Measurements from ENCODE around the gene CNOT4. TPM values are rescaled to one million over a fixed set of nuclear protein-coding genes. Genes with fewer than 3 reads are reported as not detected.

CNOT4 gene
- total RNA-seq, 1 experiment from 2014 or later: 16.6 TPM

DNA sequence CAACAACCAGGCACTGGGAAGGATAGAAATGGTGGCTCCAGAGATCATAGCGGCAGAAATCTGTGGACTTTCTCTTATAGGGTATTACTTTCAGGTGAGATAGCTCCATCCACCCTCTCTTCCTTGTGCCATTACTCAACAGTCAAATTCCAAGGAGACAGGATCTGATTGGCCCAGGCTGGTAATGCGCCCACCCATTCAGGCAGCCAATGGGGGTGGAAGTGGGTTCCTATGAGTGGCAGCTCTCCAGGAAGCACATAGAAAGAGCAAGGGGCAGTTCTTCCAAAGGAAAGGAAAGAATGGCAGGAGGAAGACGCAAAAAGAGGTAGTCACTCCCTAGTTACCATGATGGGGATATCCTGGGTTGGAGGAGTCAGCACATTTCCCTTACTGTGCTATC, 181.8 kb downstream of the CNOT4 start (continued):
- TF ChIP-seq RAD21 (IDR thresholded peaks at IDR 0.05; ENCODE audit: low read depth): no peak
- TF ChIP-seq SIN3A (IDR thresholded peaks at IDR 0.05; ENCODE audit: low read depth): no peak
- TF ChIP-seq ELF1 (IDR thresholded peaks at IDR 0.05; ENCODE audit: borderline replicate concordance, low read depth): no peak
- TF ChIP-seq SP1 (IDR thresholded peaks at IDR 0.05; ENCODE audit: low read depth): no peak
- no peak for TF ChIP-seq POLR2AphosphoS5 (IDR thresholded peaks at IDR 0.05; ENCODE audit: low read depth, low read length)
- no peak for TF ChIP-seq JUND (IDR thresholded peaks at IDR 0.05)
- TF ChIP-seq EGR1 (IDR thresholded peaks at IDR 0.05; ENCODE audit: low read depth): no peak
- TF ChIP-seq TCF7L2 (IDR thresholded peaks at IDR 0.05; ENCODE audit: borderline replicate concordance, extremely low read depth, insufficient read depth, insufficient read length): no peak
- no peak for TF ChIP-seq POLR2A (IDR thresholded peaks at IDR 0.05; ENCODE audit: borderline replicate concordance, extremely low read depth, insufficient read depth, insufficient read length)
- TF ChIP-seq EZH2 (IDR thresholded peaks at IDR 0.05): no peak
- no peak for TF ChIP-seq ZNF274 (IDR thresholded peaks at IDR 0.05; ENCODE audit: low read depth, low read length)

DNA sequence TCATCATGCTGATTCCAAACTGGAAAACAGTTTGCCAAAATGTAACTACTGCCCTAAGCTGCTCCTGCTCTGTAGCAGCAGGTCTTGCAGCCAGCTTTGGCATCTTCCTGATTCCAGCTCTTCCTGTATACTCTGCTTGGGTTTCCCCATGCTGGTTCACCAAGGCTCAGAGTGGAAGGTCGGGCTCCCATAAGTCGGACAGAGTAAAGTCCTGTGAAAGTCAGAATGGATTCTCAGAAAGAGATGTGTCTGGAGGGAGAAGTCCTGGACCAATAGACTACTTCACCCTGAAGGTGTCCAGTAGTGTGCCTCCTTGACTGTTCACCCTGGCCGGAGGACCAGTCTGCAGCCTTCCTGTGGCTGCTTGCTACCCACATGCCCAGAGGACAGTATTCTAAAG, 182.4 kb downstream of the CNOT4 start:
- H3K4me1 ChIP-seq (ENCODE audit: control insufficient read depth in 1 of 2, insufficient read depth in 2 of 2, low read length in 2 of 2): no peaks in the 10 kb centered on the region
- no peak overlapping the region for H3K4me2 ChIP-seq (ENCODE audit: low read length)
- no TSS peak for BruUV-seq (replicated peaks)
- H2AFZ ChIP-seq (ENCODE audit: low read depth, low read length, poor library complexity, severe bottlenecking): no peak overlapping the region
- CTCF ChIA-PET: interaction anchor here (1.6 kb wide), 1 partner anchor 8 kb away, joined by 5 read pairs; no protein-coding TSS in a partner anchor
- H3K9ac ChIP-seq (ENCODE audit: low read length): no peak overlapping the region
- peaks cover 6% of the 10 kb centered on the region; the same call in 1 of the 2 replicates for H3K27me3 ChIP-seq (ENCODE audit: insufficient read depth, low read length)
- H3K36me3 ChIP-seq (ENCODE audit: control insufficient read depth in 1 of 2, insufficient read depth in 2 of 2, low read length in 2 of 2): no peaks in the 10 kb centered on the region
- no peaks in the 10 kb centered on the region for H3K9me3 ChIP-seq (ENCODE audit: control insufficient read depth in 1 of 2, insufficient read depth in 1 of 2, low read depth in 1 of 2, low read length in 2 of 2)
- H3K4me3 ChIP-seq (replicated peaks in 1 of 2; ENCODE audit: low read depth in 1 of 2, low read length in 2 of 2): no peak overlapping the region
- H3K79me2 ChIP-seq (ENCODE audit: insufficient read depth, low read length): no peaks in the 10 kb centered on the region
- POLR2A ChIA-PET: no interaction called here
- no peaks in the 10 kb centered on the region for H4K20me1 ChIP-seq (ENCODE audit: insufficient read depth)
- no peak overlapping the region for H3K27ac ChIP-seq (ENCODE audit: low read depth, low read length)
- intact Hi-C loops (cut with micrococcal nuclease): no loop called here
- RAD21 ChIA-PET (ENCODE audit: low non-redundant PET in 1 of 2, low total read pairs in 2 of 2, uncharacterized antibody in 2 of 2, unreplicated experiment in 2 of 2): no interaction called here
- ATAC-seq (no peak), DNase-seq (ENCODE audit: low read depth, low spot score) (no peak)
- no peaks in the 10 kb centered on the region for H3K9me2 ChIP-seq (ENCODE audit: insufficient read depth)
- no peak for TF ChIP-seq YY1 (IDR thresholded peaks at IDR 0.05; ENCODE audit: extremely low read depth, insufficient replicate concordance, low read depth, low read length)
- TF ChIP-seq, protein P1, sequence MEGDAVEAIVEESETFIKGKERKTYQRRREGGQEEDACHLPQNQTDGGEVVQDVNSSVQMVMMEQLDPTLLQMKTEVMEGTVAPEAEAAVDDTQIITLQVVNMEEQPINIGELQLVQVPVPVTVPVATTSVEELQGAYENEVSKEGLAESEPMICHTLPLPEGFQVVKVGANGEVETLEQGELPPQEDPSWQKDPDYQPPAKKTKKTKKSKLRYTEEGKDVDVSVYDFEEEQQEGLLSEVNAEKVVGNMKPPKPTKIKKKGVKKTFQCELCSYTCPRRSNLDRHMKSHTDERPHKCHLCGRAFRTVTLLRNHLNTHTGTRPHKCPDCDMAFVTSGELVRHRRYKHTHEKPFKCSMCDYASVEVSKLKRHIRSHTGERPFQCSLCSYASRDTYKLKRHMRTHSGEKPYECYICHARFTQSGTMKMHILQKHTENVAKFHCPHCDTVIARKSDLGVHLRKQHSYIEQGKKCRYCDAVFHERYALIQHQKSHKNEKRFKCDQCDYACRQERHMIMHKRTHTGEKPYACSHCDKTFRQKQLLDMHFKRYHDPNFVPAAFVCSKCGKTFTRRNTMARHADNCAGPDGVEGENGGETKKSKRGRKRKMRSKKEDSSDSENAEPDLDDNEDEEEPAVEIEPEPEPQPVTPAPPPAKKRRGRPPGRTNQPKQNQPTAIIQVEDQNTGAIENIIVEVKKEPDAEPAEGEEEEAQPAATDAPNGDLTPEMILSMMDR (IDR thresholded peaks at IDR 0.05 in 2 of 3, conservative IDR thresholded peaks at IDR 0.05 in 1 of 3; ENCODE audit: borderline replicate concordance in 1 of 3, insufficient read depth in 1 of 3, low read depth in 2 of 3, low read length in 2 of 3): no peak
- no peak for TF ChIP-seq ZNF274 (IDR thresholded peaks at IDR 0.05; ENCODE audit: low read depth, low read length)
- TF ChIP-seq ZFX (IDR thresholded peaks at IDR 0.05): no peak
- no peak for TF ChIP-seq ELF1 (IDR thresholded peaks at IDR 0.05; ENCODE audit: borderline replicate concordance, low read depth)
- no peak for TF ChIP-seq CBX3 (IDR thresholded peaks at IDR 0.05; ENCODE audit: low read depth)
- no peak for TF ChIP-seq CEBPB (IDR thresholded peaks at IDR 0.05; ENCODE audit: low read depth)
- no peak for TF ChIP-seq EZH2 (IDR thresholded peaks at IDR 0.05)
- TF ChIP-seq FOSL1 (IDR thresholded peaks at IDR 0.05; ENCODE audit: low read depth): no peak
- no peak for TF ChIP-seq SRF (IDR thresholded peaks at IDR 0.05; ENCODE audit: low read depth)
- TF ChIP-seq POLR2A (IDR thresholded peaks at IDR 0.05; ENCODE audit: borderline replicate concordance, extremely low read depth, insufficient read depth, insufficient read length): no peak
- TF ChIP-seq, protein P2, sequence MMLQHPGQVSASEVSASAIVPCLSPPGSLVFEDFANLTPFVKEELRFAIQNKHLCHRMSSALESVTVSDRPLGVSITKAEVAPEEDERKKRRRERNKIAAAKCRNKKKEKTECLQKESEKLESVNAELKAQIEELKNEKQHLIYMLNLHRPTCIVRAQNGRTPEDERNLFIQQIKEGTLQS (IDR thresholded peaks at IDR 0.05): no peak
- TF ChIP-seq, protein P3, sequence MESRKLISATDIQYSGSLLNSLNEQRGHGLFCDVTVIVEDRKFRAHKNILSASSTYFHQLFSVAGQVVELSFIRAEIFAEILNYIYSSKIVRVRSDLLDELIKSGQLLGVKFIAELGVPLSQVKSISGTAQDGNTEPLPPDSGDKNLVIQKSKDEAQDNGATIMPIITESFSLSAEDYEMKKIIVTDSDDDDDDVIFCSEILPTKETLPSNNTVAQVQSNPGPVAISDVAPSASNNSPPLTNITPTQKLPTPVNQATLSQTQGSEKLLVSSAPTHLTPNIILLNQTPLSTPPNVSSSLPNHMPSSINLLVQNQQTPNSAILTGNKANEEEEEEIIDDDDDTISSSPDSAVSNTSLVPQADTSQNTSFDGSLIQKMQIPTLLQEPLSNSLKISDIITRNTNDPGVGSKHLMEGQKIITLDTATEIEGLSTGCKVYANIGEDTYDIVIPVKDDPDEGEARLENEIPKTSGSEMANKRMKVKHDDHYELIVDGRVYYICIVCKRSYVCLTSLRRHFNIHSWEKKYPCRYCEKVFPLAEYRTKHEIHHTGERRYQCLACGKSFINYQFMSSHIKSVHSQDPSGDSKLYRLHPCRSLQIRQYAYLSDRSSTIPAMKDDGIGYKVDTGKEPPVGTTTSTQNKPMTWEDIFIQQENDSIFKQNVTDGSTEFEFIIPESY (IDR thresholded peaks at IDR 0.05; ENCODE audit: extremely low read depth, insufficient replicate concordance, low read length): no peak
- TF ChIP-seq, protein P4, sequence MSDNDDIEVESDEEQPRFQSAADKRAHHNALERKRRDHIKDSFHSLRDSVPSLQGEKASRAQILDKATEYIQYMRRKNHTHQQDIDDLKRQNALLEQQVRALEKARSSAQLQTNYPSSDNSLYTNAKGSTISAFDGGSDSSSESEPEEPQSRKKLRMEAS (IDR thresholded peaks at IDR 0.05): no peak
- no peak for TF ChIP-seq EGR1 (IDR thresholded peaks at IDR 0.05; ENCODE audit: low read depth)
- no peak for TF ChIP-seq TCF7L2 (IDR thresholded peaks at IDR 0.05; ENCODE audit: borderline replicate concordance, extremely low read depth, insufficient read depth, insufficient read length)
- TF ChIP-seq SP1 (IDR thresholded peaks at IDR 0.05; ENCODE audit: low read depth): no peak
- no peak for TF ChIP-seq POLR2AphosphoS5 (IDR thresholded peaks at IDR 0.05; ENCODE audit: low read depth, low read length)
- no peak for TF ChIP-seq RAD21 (IDR thresholded peaks at IDR 0.05; ENCODE audit: low read depth)
